HCT116 (cell line): ENCODE measurements around the gene KIF26A. TPM values are rescaled to one million over a fixed set of nuclear protein-coding genes. Genes with fewer than 3 reads are reported as not detected.

Experiments
- ATAC-seq: fragments of 200-7000 bp; cut with Tn5 transposase; 2 replicates; pipeline ENCODE4 v1.9.1; 2020; ENCODE audit warnings: mild to moderate bottlenecking, moderate library complexity
- BruUV-seq: library from RNA; stranded (reverse); fragments of 400-500 nt; replicated peaks from 2 replicates; lab custom pipeline; 2021; lab: Mats Ljungman, UMichigan
- CTCF ChIA-PET: fragments of 300-600 bp; sonication (Branson Sonifier 250); formaldehyde crosslinking; loops from one replicate; lab custom pipeline; 2021; ENCODE audit warnings: antibody characterized with exemption; lab: Charles Lee
- POLR2A ChIA-PET: fragments of 300-600, 350-600 bp; sonication (Branson Sonifier 250); formaldehyde crosslinking; loops from one replicate; lab custom pipeline; 2021; ENCODE audit warnings: antibody characterized with exemption; lab: Charles Lee
- RAD21 ChIA-PET, 2 experiments: fragments of 300-600 bp; sonication (Branson Sonifier 250); formaldehyde crosslinking; loops; one replicate each; lab custom pipeline; 2023; ENCODE audit warnings: low total read pairs in 2 of 2; ENCODE audit not compliant: uncharacterized antibody in 2 of 2, unreplicated experiment in 2 of 2, low non-redundant PET in 1 of 2; lab: Charles Lee
- DNase-seq: peaks from one replicate; pipeline ENCODE4 v3.0.0-alpha.2; 2010; ENCODE audit warnings: low read depth, low spot score
- H2AFZ ChIP-seq: fragments of 200-600 bp; shearing (Covaris generic), sonication (generic); 2 replicates; pipeline ENCODE4 v1.6.1; 2017; ENCODE audit warnings: low read depth, mixed run types, mixed read lengths, antibody characterized with exemption, low read length; ENCODE audit not compliant: poor library complexity, severe bottlenecking
- H3K27ac ChIP-seq: 2 replicates; pipeline ENCODE4 v1.5.1; 2012; ENCODE audit warnings: low read depth, low read length
- H3K27me3 ChIP-seq: fragments of 200-600 bp; sonication (generic); 2 replicates; pipeline ENCODE4 v1.6.1; 2016; ENCODE audit warnings: mixed run types, low read length, mixed read lengths; ENCODE audit not compliant: insufficient read depth
- H3K36me3 ChIP-seq, 2 experiments: fragments of 200-500 bp in 1 of 2; fragments of 200-600 bp in 1 of 2; sonication (Bioruptor generic) in 1 of 2; sonication (generic) in 1 of 2; 2 replicates each; pipeline versions ENCODE4 v1.5.1 to v1.6.1; 2014 to 2016; ENCODE audit warnings: low read length in 2 of 2, inconsistent platforms in 1 of 2, mixed read lengths in 1 of 2, mixed run types in 1 of 2; ENCODE audit not compliant: insufficient read depth in 2 of 2, control insufficient read depth in 1 of 2
- H3K4me1 ChIP-seq, 2 experiments: fragments of 200-600 bp in 1 of 2; sonication (generic) in 1 of 2; 2 replicates each; pipeline versions ENCODE4 v1.5.1 to v1.6.1; 2012 to 2017; ENCODE audit warnings: low read length in 2 of 2, inconsistent platforms in 1 of 2, mild to moderate bottlenecking in 1 of 2, mixed read lengths in 1 of 2, mixed run types in 1 of 2, moderate library complexity in 1 of 2; ENCODE audit not compliant: insufficient read depth in 2 of 2, control insufficient read depth in 1 of 2
- H3K4me2 ChIP-seq: fragments of 200-600 bp; sonication (generic); 2 replicates; pipeline ENCODE4 v1.6.1; 2017; ENCODE audit warnings: mixed run types, low read length, mixed read lengths
- H3K4me3 ChIP-seq, 2 experiments: fragments of 200-600 bp in 1 of 2; sonication (generic) in 1 of 2; replicated peaks in 1 of 2; 2 replicates each; pipeline ENCODE4 v1.5.1; 2011 to 2016; ENCODE audit warnings: low read length in 2 of 2, control low read depth in 1 of 2, low read depth in 1 of 2, mild to moderate bottlenecking in 1 of 2, mixed read lengths in 1 of 2, mixed run types in 1 of 2
- H3K79me2 ChIP-seq: fragments of 200-600 bp; sonication (generic); 2 replicates; pipeline ENCODE4 v1.6.1; 2017; ENCODE audit warnings: mild to moderate bottlenecking, mixed run types, low read length, moderate library complexity, mixed read lengths; ENCODE audit not compliant: insufficient read depth
- H3K9ac ChIP-seq: fragments of 200-600 bp; sonication (generic); 2 replicates; pipeline ENCODE4 v1.6.1; 2016; ENCODE audit warnings: low read length, mixed read lengths
- H3K9me2 ChIP-seq: fragments of 200-600 bp; sonication (generic), shearing (Covaris generic); 2 replicates; pipeline ENCODE4 v1.6.1; 2017; ENCODE audit warnings: mixed run types, mild to moderate bottlenecking, moderate library complexity; ENCODE audit not compliant: insufficient read depth
- H3K9me3 ChIP-seq, 2 experiments: fragments of 200-500 bp in 1 of 2; fragments of 200-600 bp in 1 of 2; sonication (Bioruptor generic) in 1 of 2; sonication (generic) in 1 of 2; 2 replicates each; pipeline ENCODE4 v1.6.1; 2014 to 2017; ENCODE audit warnings: low read length in 2 of 2, mixed read lengths in 2 of 2, inconsistent platforms in 1 of 2, low read depth in 1 of 2, mild to moderate bottlenecking in 1 of 2, mixed run types in 1 of 2, moderate library complexity in 1 of 2; ENCODE audit not compliant: control insufficient read depth in 1 of 2, insufficient read depth in 1 of 2
- H4K20me1 ChIP-seq: fragments of 200-600 bp; sonication (generic), shearing (Covaris generic); 2 replicates; pipeline ENCODE4 v1.6.1; 2017; ENCODE audit warnings: mixed run types, mild to moderate bottlenecking, moderate library complexity; ENCODE audit not compliant: insufficient read depth
- SP1 ChIP-seq: IDR thresholded peaks from 2 replicates; pipeline ENCODE4 v1.6.1; 2012; ENCODE audit warnings: low read depth
- SRF ChIP-seq: IDR thresholded peaks from 2 replicates; pipeline ENCODE4 v1.6.1; 2012; ENCODE audit warnings: low read depth
- ZFX ChIP-seq: fragments of 450-650 bp; IDR thresholded peaks from 2 replicates; pipeline ENCODE4 v1.6.1; 2017
- ZNF274 ChIP-seq: fragments of 200-500 bp; sonication (Bioruptor generic); IDR thresholded peaks from 2 replicates; pipeline ENCODE4 v1.6.1; 2014; ENCODE audit warnings: mild to moderate bottlenecking, low read depth, low read length, inconsistent platforms
- intact Hi-C: fragments of 100-400 bp; cut with micrococcal nuclease; formaldehyde crosslinking; loops from 2 replicates; pipeline ENCODE4 v1.10.0; 2022
- total RNA-seq: library from RNA; stranded (reverse); gene quantifications from one replicate; pipeline ENCODE4 v1.2.1, GENCODE V29; 2021; ENCODE audit not compliant: unreplicated experiment
- TF ChIP-seq, protein P1 (sequence below): IDR thresholded peaks from 2 replicates; pipeline ENCODE4 v1.6.1; 2012

Gene KIF26A
- total RNA-seq, 1 experiment from 2014 or later: 10.2 TPM

DNA sequence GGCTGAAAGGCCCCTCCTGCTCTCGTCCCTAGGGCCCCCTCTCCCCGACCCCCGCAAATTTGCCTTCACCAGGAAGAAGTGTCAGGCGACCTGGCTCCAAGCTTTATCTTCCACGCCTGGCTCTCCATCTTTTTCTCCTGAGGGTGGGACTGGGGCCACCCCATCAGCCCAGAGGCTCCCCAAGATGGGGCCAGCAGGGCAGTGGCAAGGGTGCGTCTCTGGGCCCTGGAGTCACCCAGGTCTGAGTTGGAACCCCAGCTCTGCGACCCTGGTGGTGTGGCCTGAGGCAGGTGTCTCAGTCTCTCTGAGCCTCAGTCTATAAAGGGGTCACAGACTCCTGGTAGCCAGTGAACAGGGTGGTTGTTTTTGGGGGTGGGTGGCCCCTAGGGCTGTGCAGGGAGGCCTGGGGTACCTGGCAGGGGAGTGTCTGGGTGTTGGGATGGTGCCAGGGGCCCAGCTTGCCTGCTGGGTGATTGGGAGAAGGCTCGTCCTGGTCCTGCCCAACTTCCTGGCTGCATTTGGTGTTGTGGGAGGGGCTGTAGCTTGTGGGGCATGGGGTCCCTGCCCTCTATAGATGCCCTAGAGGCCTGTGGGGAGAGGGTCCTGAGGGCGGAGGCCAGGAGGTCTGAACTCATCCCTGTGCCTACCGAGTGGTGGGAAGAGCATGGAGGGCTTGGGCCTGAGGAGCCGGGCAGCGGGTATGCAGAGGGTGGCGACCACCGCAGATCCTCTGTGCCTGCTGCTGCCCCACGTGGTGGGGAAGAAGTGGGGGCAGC is 7.6 kb downstream of the KIF26A start:
- peaks cover 24% of the 10 kb centered on the region; the same call in 1 of the 2 replicates for H3K79me2 ChIP-seq
- CTCF ChIA-PET: no interaction called here

DNA sequence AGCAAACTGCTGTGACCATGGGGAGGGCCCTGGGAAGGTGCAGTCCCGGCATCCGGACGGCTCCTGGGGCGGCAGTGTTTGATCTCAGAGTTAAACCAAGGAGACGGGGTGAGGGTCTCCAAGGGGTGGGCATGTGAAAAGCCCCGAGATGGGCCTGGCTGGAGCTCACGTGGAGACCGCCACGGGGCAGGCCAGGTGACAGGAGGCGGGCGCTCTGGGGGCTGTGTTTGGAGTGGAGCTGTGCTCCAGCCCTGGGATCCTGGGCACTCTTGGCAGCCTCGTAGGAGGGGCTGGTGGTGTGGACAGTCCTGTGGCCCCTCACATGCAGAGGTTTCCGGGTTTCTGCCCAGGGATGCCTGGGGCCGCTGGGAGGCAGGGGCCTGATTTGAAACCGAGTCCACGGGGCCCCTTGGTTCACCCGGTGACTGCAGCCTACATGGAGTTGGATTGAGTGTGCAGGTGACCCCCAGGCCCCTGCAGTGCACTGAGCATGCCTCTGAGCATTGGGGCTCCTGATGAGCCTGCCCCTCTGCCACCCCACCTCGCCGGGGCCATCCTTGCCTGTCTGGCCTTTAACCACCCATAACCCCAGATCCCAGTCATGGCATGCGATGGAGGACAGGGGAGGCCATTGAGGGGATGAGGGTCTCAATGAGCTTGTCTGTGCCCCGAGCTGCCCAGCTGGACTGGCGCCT is 8.4 kb downstream of the KIF26A start:
- H3K27ac ChIP-seq: no peak overlapping the region
- no peak overlapping the region for H3K4me3 ChIP-seq
- no peak overlapping the region for H3K4me2 ChIP-seq
- ATAC-seq (no peak), DNase-seq (no peak)
- no peaks in the 10 kb centered on the region for H3K9me3 ChIP-seq
- no peak overlapping the region for H3K9ac ChIP-seq
- intact Hi-C loops: no loop called here
- TF ChIP-seq ZNF274: no peak
- BruUV-seq: no TSS peak
- peaks cover 25% of the 10 kb centered on the region; the same call in 1 of the 2 replicates for H3K79me2 ChIP-seq
- H2AFZ ChIP-seq: no peak overlapping the region
- H4K20me1 ChIP-seq: no peaks in the 10 kb centered on the region
- POLR2A ChIA-PET: no interaction called here
- RAD21 ChIA-PET: no interaction called here
- H3K4me1 ChIP-seq: peaks cover 11 to 18% of the 10 kb centered on the region in 2 experiments
- H3K9me2 ChIP-seq: no peaks in the 10 kb centered on the region
- CTCF ChIA-PET: no interaction called here
- no peaks in the 10 kb centered on the region for H3K27me3 ChIP-seq
- no peaks in the 10 kb centered on the region for H3K36me3 ChIP-seq

More for the DNA sequence above, 7.6 kb downstream of the KIF26A start:
- Histone ChIP-seq H3K36me3 (no peaks in the 10 kb centered on the region), H4K20me1 (no peaks in the 10 kb centered on the region), H2AFZ (no peak overlapping the region), H3K27ac (no peak overlapping the region), H3K4me2 (no peak overlapping the region), H3K4me3 (no peak overlapping the region), H3K4me1 (peaks cover 11 to 18% of the 10 kb centered on the region in 2 experiments)
- intact Hi-C loops: no loop called here
- no TSS peak for BruUV-seq
- no peak for ATAC-seq
- RAD21 ChIA-PET: no interaction called here
- TF ChIP-seq SP1 (no peak), SRF (no peak), ZFX (no peak)
- TF ChIP-seq, protein P1, sequence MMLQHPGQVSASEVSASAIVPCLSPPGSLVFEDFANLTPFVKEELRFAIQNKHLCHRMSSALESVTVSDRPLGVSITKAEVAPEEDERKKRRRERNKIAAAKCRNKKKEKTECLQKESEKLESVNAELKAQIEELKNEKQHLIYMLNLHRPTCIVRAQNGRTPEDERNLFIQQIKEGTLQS: no peak
- TF ChIP-seq, all 23 proteins: peak for 0
- Histone ChIP-seq H3K27me3 (no peaks in the 10 kb centered on the region), H3K9me3 (no peaks in the 10 kb centered on the region), H3K9me2 (no peaks in the 10 kb centered on the region), H3K9ac (no peak overlapping the region)
- POLR2A ChIA-PET: no interaction called here
- DNase-seq: no peak
